ENCODE results near the gene GCH1. TPM values are rescaled to one million over a fixed set of nuclear protein-coding genes. Genes with fewer than 3 reads are reported as not detected.

Gene GCH1
- polyA plus RNA-seq, 2 of the 4 experiments (the other 2 are of a cell fraction), result 2.9 to 5.0 TPM

GRCh38 chr14:54839701-54840119 lies 62.9 kb downstream of the GCH1 start:
- 28% methylated on average over 3 of the region's 3 CpGs for WGBS (ENCODE audit: missing lambda C conversion rate)
- Histone ChIP-seq H3K4me1 (no peaks in the 10 kb centered on the region; the same call in 2 of the 3 replicates), H3K4me2 (0 out of 3 replicates have a peak overlapping the region, but pooled peaks have one; percentile 14), H3K4me3 (no peak overlapping the region), H3K9me3 (no peaks in the 10 kb centered on the region), H3K27ac (no peak overlapping the region; a peak in 1 of 6 replicates)
- ChIA-PET POLR2A (no interaction called here), CTCF (no interaction called here)
- DNase-seq (ENCODE audit: low read depth in 1 of 2, low spot score in 1 of 2), result peak in 1 of 2 experiments; percentile 19
- TF ChIP-seq CBX8 (IDR thresholded peaks at IDR 0.05) (no peak), NFE2L2 (conservative IDR thresholded peaks at IDR 0.05; ENCODE audit: low read length) (no peak), EHMT2 (IDR thresholded peaks at IDR 0.05; ENCODE audit: low read depth) (no peak), GATA3 (IDR thresholded peaks at IDR 0.05; ENCODE audit: borderline replicate concordance) (no peak), HOXB13 (CRISPR knock-in tag; IDR thresholded peaks at IDR 0.05; ENCODE audit: low read depth) (no peak), HEYL (CRISPR knock-in tag; IDR thresholded peaks at IDR 0.05) (no peak), MAFK (IDR thresholded peaks at IDR 0.05; ENCODE audit: partially characterized antibody) (no peak), TFCP2L1 (CRISPR knock-in tag; IDR thresholded peaks at IDR 0.05) (no peak), ESRRA (IDR thresholded peaks at IDR 0.05; ENCODE audit: borderline replicate concordance, low read length) (no peak), ELK1 (IDR thresholded peaks at IDR 0.05; ENCODE audit: low read depth, low read length) (no peak), POLR2A (IDR thresholded peaks at IDR 0.05; ENCODE audit: low read length) (no peak), PHF8 (IDR thresholded peaks at IDR 0.05; ENCODE audit: borderline replicate concordance, low read depth) (no peak), E2F6 (IDR thresholded peaks at IDR 0.05; ENCODE audit: borderline replicate concordance, low read depth) (no peak)
- ATAC-seq, result peak in 1 of 2 experiments; percentile 27; a peak in 2 of 6 replicates
- no peak for FAIRE-seq

DNA sequence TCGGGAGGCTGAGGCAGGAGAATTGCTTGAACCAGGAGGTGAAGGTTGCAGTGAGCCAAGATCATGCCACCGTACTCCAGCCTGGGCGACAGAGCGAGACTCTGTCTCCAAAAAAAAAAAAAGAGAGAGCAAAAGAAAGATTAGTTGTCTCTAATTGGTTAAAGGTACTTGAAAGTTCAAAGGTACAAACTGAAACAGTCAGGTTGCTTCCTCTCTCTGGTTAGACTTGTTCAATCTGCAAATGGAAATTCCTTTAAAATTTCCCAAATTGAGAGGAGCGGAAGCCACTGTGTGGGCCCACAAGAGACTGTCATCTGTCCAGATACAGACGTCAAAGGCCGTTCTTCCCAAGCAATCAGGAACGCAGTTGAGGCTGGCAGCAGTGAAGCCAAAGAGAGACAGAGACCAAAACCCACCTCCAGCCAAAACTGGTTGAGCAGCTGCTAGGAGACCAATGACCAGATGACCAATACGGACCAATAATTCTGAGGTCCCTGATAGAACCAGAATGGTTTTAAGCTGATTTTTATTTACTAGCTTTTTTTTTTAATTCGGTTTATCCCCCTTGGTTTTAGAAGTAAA lies 63.6 kb downstream of the GCH1 start:
- H3K4me2 ChIP-seq, result no peak overlapping the region
- H3K9me3 ChIP-seq, result no peaks in the 10 kb centered on the region
- H3K4me3 ChIP-seq, result no peak overlapping the region
- WGBS (ENCODE audit: missing lambda C conversion rate), result 89% methylated on average over 10 of the region's 10 CpGs
- H3K27ac ChIP-seq, result no peak overlapping the region
- POLR2A ChIA-PET, result no interaction called here
- no peaks in the 10 kb centered on the region; the same call in 2 of the 3 replicates for H3K4me1 ChIP-seq
- TF ChIP-seq FOXS1 (CRISPR knock-in tag; IDR thresholded peaks at IDR 0.05), result no peak
- TF ChIP-seq SREBF2 (IDR thresholded peaks at IDR 0.05), result no peak
- no peak for TF ChIP-seq EHMT2 (IDR thresholded peaks at IDR 0.05; ENCODE audit: low read depth)
- TF ChIP-seq NPAS2 (CRISPR knock-in tag; IDR thresholded peaks at IDR 0.05; ENCODE audit: borderline replicate concordance), result no peak
- no peak for TF ChIP-seq RNF2 (IDR thresholded peaks at IDR 0.05; ENCODE audit: borderline replicate concordance, low read depth)
- TF ChIP-seq RARB (CRISPR knock-in tag; IDR thresholded peaks at IDR 0.05), result no peak
- no peak for ATAC-seq
- DNase-seq (ENCODE audit: low read depth in 1 of 2, low spot score in 1 of 2), result no peak
- no peak for FAIRE-seq
- CTCF ChIA-PET, result interaction anchor here (0.6 to 1.5 kb wide), 3 partner anchors 8 to 64 kb away, joined by 3 to 5 read pairs (median 4); no protein-coding TSS in a partner anchor

GRCh38 chr14:54837508-54838149 lies 65.0 kb downstream of the GCH1 start:
- 95% methylated on average over 2 of the region's 2 CpGs for WGBS (ENCODE audit: missing lambda C conversion rate)
- H3K9me3 ChIP-seq, result no peaks in the 10 kb centered on the region
- DNase-seq (ENCODE audit: low read depth in 1 of 2, low spot score in 1 of 2) (no peak), FAIRE-seq (no peak), ATAC-seq (no peak)
- no peak overlapping the region for H3K27ac ChIP-seq
- no peak overlapping the region for H3K4me2 ChIP-seq
- ChIA-PET POLR2A (no interaction called here), CTCF (interaction anchor here (0.6 to 1.5 kb wide), 3 partner anchors 10 to 1073 kb away, joined by 3 to 5 read pairs (median 3); no protein-coding TSS in a partner anchor)
- no peak overlapping the region for H3K4me3 ChIP-seq
- no peaks in the 10 kb centered on the region; the same call in 2 of the 3 replicates for H3K4me1 ChIP-seq
- no peak for TF ChIP-seq RAD21 (conservative IDR thresholded peaks at IDR 0.05 in 1 of 2, IDR thresholded peaks at IDR 0.05 in 1 of 2)
- no peak for TF ChIP-seq TP53 (CRISPR knock-in tag; IDR thresholded peaks at IDR 0.05)
- TF ChIP-seq ATOH8 (CRISPR knock-in tag; IDR thresholded peaks at IDR 0.05; ENCODE audit: low read depth), result no peak
- TF ChIP-seq EP300 (IDR thresholded peaks at IDR 0.05), result no peak
- TF ChIP-seq, protein P1, sequence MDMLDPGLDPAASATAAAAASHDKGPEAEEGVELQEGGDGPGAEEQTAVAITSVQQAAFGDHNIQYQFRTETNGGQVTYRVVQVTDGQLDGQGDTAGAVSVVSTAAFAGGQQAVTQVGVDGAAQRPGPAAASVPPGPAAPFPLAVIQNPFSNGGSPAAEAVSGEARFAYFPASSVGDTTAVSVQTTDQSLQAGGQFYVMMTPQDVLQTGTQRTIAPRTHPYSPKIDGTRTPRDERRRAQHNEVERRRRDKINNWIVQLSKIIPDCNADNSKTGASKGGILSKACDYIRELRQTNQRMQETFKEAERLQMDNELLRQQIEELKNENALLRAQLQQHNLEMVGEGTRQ (IDR thresholded peaks at IDR 0.05), result no peak
- TF ChIP-seq POLR2A (IDR thresholded peaks at IDR 0.05; ENCODE audit: low read length), result no peak
- TF ChIP-seq KDM1A (IDR thresholded peaks at IDR 0.05; ENCODE audit: low read depth), result no peak
- TF ChIP-seq, protein P2, sequence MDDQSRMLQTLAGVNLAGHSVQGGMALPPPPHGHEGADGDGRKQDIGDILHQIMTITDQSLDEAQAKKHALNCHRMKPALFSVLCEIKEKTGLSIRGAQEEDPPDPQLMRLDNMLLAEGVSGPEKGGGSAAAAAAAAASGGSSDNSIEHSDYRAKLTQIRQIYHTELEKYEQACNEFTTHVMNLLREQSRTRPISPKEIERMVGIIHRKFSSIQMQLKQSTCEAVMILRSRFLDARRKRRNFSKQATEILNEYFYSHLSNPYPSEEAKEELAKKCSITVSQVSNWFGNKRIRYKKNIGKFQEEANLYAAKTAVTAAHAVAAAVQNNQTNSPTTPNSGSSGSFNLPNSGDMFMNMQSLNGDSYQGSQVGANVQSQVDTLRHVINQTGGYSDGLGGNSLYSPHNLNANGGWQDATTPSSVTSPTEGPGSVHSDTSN (IDR thresholded peaks at IDR 0.05), result no peak
- TF ChIP-seq NPAS2 (CRISPR knock-in tag; IDR thresholded peaks at IDR 0.05; ENCODE audit: borderline replicate concordance), result no peak
- no peak for TF ChIP-seq GATA3 (IDR thresholded peaks at IDR 0.05; ENCODE audit: borderline replicate concordance)
- TF ChIP-seq KDM5A (IDR thresholded peaks at IDR 0.05), result no peak
- TF ChIP-seq ZSCAN20 (CRISPR knock-in tag; IDR thresholded peaks at IDR 0.05), result no peak
- no peak for TF ChIP-seq FOSB (CRISPR knock-in tag; IDR thresholded peaks at IDR 0.05)
- TF ChIP-seq BHLHE40 (IDR thresholded peaks at IDR 0.05; ENCODE audit: low read depth, low read length), result no peak
- TF ChIP-seq E2F6 (IDR thresholded peaks at IDR 0.05; ENCODE audit: borderline replicate concordance, low read depth), result no peak

Data from A549 (cell line).